Kidney (tissue), 14 donors: ENCODE data around the gene PANK4. TPM values are rescaled to one million over a fixed set of nuclear protein-coding genes. Genes with fewer than 3 reads are reported as not detected.

ENCODE experiments used
- DNase-seq, 5 donors: peaks; one replicate each; pipeline ENCODE4 v3.0.0-alpha.2; 2013 to 2020
- FAIRE-seq: peaks from 2 replicates; lab custom pipeline; 2012; peaks lifted over from hg19 to GRCh38; lab: Jason Lieb, UNC
- H3K27ac ChIP-seq, 2 donors: one replicate each; pipeline ENCODE4 v1.7.0; 2013; ENCODE audit warnings: low read depth in 2 of 2, low read length in 2 of 2, inconsistent platforms in 1 of 2
- H3K27me3 ChIP-seq: one replicate; pipeline ENCODE4 v1.7.1; 2013; ENCODE audit warnings: low read length, inconsistent platforms; ENCODE audit not compliant: control insufficient read depth, insufficient read depth
- H3K36me3 ChIP-seq, 3 donors: one replicate each; pipeline versions ENCODE4 v1.7.0 to v1.7.1; 2013; ENCODE audit warnings: low read length in 3 of 3, control low read depth in 1 of 3, inconsistent platforms in 1 of 3; ENCODE audit not compliant: insufficient read depth in 3 of 3, control insufficient read depth in 2 of 3
- H3K4me1 ChIP-seq, 3 donors: one replicate each; pipeline versions ENCODE4 v1.7.0 to v1.7.1; 2013; ENCODE audit warnings: low read length in 3 of 3, inconsistent platforms in 1 of 3, low read depth in 1 of 3; ENCODE audit not compliant: control insufficient read depth in 2 of 3, insufficient read depth in 2 of 3
- H3K4me3 ChIP-seq, 3 donors: one replicate each; pipeline versions ENCODE4 v1.7.0 to v1.8.1; 2013; ENCODE audit warnings: low read length in 3 of 3, control low read depth in 1 of 3, inconsistent platforms in 1 of 3
- H3K9ac ChIP-seq, 3 donors: one replicate each; pipeline versions ENCODE4 v1.7.0 to v1.7.1; 2013; ENCODE audit warnings: low read length in 3 of 3, control low read depth in 1 of 3, inconsistent platforms in 1 of 3
- H3K9me3 ChIP-seq, 3 donors: one replicate each; pipeline versions ENCODE4 v1.7.0 to v1.7.1; 2013; ENCODE audit warnings: low read length in 3 of 3, control low read depth in 1 of 3, inconsistent platforms in 1 of 3; ENCODE audit not compliant: control insufficient read depth in 2 of 3, insufficient read depth in 1 of 3
- CTCF ChIP-seq: IDR thresholded peaks from 3 replicates; pipeline ENCODE4 v1.5.1; 2012; ENCODE audit warnings: mild to moderate bottlenecking, moderate library complexity, borderline replicate concordance; ENCODE audit not compliant: insufficient read depth; ENCODE audit errors: extremely low read depth
- intact Hi-C: fragments of 100-400 bp; cut with DNase I; formaldehyde crosslinking; loops from one replicate; pipeline ENCODE4 v1.11.1; 2022
- polyA plus RNA-seq: library from polyadenylated mRNA; stranded (reverse); fragments of 350-450 nt; fragmentation: Illumina TruSeq; extraction: RNeasy Lipid Tissue Mini Kit (QIAGEN cat#74804); gene quantifications from one replicate; pipeline ENCODE4 v1.2.3, GENCODE V29; 2014; ENCODE audit warnings: low read depth, low replicate concordance; ENCODE audit not compliant: insufficient read depth
- total RNA-seq: library from RNA; stranded (reverse); fragmentation: NEBNext Ultra II Directional; extraction: Animal tissue kit (Norgen Biotek cat#: 25700); gene quantifications from one replicate; pipeline ENCODE4 v1.2.1, GENCODE V29; 2021
- donor health status: control.
- donor health status: control.
- donor health status: control.
- donor health status: control.
- donor health status: control.
- donor health status: DM: yes; HTN: yes; CAD: no.
- donor health status: Normal renal cell carcinoma (clear cell type).

The PANK4 gene
- total and polyA plus RNA-seq, 2 donors from 2014 or later = 13.3 to 33.7 TPM

- H3K36me3 ChIP-seq = no peaks in the 10 kb centered on the region
- H3K27me3 ChIP-seq = no peaks in the 10 kb centered on the region
- H3K27ac ChIP-seq = no peak overlapping the region
- DNase-seq (peak in 1 of 5 donors; percentile 65), FAIRE-seq (no peak)
- no peak for TF ChIP-seq CTCF
- H3K9ac ChIP-seq = no peak overlapping the region
- intact Hi-C loops = no loop called here
- H3K4me1 ChIP-seq = peaks cover 0 to 24% (median 13%) of the 10 kb centered on the region in 3 donors
- no peak overlapping the region for H3K4me3 ChIP-seq
- no peaks in the 10 kb centered on the region for H3K9me3 ChIP-seq
Observed at GRCh38 chr1:2558861-2559260, 32.5 kb upstream of the PANK4 start.

- Histone ChIP-seq H3K9ac (no peak overlapping the region), H3K4me1 (peaks cover 0 to 24% (median 13%) of the 10 kb centered on the region in 3 donors), H3K4me3 (no peak overlapping the region), H3K9me3 (no peaks in the 10 kb centered on the region), H3K27me3 (no peaks in the 10 kb centered on the region), H3K36me3 (no peaks in the 10 kb centered on the region), H3K27ac (no peak overlapping the region)
- no peak for FAIRE-seq
- TF ChIP-seq CTCF = no peak
- DNase-seq = peak in 1 of 5 donors; percentile 76
- intact Hi-C loops = no loop called here
Observed at GRCh38 chr1:2558420-2558819, 32.0 kb upstream of the PANK4 start.

GRCh38 chr1:2557482-2558400, 31.3 kb upstream of the PANK4 start:
- peak overlapping the region; percentile 92 to 94 for H3K27ac ChIP-seq
- DNase-seq = peak in 1 of 5 donors; percentile 81
- no peaks in the 10 kb centered on the region for H3K36me3 ChIP-seq
- H3K4me1 ChIP-seq = peaks cover 0 to 24% (median 13%) of the 10 kb centered on the region in 3 donors
- intact Hi-C loops = no loop called here
- H3K9ac ChIP-seq = peak overlapping the region in 1 of 3 donors; percentile 92
- peak overlapping the region in 2 of 3 donors; percentile 82 to 87 for H3K4me3 ChIP-seq
- FAIRE-seq = no peak
- no peaks in the 10 kb centered on the region for H3K9me3 ChIP-seq
- TF ChIP-seq CTCF = no peak
- no peaks in the 10 kb centered on the region for H3K27me3 ChIP-seq
